NB4 (cell line): Measurements from ENCODE around the gene SLC6A19.

Experiments used
- DNase-seq: peaks from one replicate; pipeline ENCODE4 v3.0.0; 2010; ENCODE audit warnings: low read depth
- H3K4me3 ChIP-seq: one replicate; pipeline ENCODE4 v1.5.1; 2011; ENCODE audit warnings: mild to moderate bottlenecking, low read depth, low read length, moderate library complexity
- MYC ChIP-seq: IDR thresholded peaks from 2 replicates; pipeline ENCODE4 v1.6.1; 2011; ENCODE audit warnings: low read depth, low read length
- POLR2A ChIP-seq: IDR thresholded peaks from 2 replicates; pipeline ENCODE4 v1.6.1; 2011; ENCODE audit warnings: mild to moderate bottlenecking; ENCODE audit not compliant: insufficient read length; ENCODE audit errors: extremely low read depth
- TF ChIP-seq, protein P1 (sequence below): IDR thresholded peaks from 2 replicates; pipeline ENCODE4 v1.6.1; 2011; ENCODE audit warnings: low read depth, low read length
- TF ChIP-seq, protein P2 (sequence below): IDR thresholded peaks from one replicate; pipeline ENCODE4 v1.5.1; 2012; ENCODE audit warnings: low read depth, low read length

SLC6A19 gene

DNA sequence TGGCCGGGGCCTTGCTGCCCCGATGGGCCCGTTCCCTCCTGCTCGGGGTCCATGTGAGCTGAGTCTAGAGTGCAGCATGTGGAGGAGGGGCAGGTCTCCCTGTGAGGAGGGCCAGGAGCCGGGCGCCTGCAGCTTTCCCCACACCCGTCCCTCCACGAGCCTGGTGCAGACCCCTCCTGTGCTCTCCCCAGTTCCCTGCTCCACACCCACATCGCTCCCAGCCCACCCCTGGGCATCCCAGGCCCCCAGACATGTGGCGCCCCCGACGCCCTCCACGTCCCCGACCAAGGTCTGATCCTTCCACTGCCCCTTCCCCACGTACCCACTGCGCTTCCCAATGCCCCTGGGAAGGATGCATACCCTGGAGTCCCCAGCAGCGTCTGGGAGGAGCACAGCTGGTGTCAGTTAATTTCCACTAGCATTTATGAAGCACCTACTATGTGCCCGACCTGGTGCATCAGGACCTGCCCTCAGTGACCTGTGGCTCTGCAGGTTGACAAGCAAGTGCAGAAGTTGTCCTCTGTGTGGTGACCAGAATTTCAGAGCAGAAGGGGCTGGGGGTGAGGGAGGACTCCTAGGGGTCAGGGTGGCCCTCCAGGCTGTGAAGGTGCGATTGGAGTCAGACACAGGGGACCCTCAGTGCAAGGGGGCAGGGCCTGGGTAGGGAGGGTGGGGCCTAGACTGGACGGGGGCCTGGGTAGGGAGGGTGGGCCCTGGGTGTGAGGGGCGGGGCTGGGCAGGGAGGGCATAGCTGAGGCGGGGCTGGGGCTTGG is 13.0 kb downstream of the SLC6A19 start:
- TF ChIP-seq, protein P1, sequence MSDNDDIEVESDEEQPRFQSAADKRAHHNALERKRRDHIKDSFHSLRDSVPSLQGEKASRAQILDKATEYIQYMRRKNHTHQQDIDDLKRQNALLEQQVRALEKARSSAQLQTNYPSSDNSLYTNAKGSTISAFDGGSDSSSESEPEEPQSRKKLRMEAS, result no peak
- no peak for TF ChIP-seq POLR2A
- TF ChIP-seq, protein P2, sequence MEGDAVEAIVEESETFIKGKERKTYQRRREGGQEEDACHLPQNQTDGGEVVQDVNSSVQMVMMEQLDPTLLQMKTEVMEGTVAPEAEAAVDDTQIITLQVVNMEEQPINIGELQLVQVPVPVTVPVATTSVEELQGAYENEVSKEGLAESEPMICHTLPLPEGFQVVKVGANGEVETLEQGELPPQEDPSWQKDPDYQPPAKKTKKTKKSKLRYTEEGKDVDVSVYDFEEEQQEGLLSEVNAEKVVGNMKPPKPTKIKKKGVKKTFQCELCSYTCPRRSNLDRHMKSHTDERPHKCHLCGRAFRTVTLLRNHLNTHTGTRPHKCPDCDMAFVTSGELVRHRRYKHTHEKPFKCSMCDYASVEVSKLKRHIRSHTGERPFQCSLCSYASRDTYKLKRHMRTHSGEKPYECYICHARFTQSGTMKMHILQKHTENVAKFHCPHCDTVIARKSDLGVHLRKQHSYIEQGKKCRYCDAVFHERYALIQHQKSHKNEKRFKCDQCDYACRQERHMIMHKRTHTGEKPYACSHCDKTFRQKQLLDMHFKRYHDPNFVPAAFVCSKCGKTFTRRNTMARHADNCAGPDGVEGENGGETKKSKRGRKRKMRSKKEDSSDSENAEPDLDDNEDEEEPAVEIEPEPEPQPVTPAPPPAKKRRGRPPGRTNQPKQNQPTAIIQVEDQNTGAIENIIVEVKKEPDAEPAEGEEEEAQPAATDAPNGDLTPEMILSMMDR, result no peak
- TF ChIP-seq MYC, result no peak
- DNase-seq, result no peak
- H3K4me3 ChIP-seq, result no peak overlapping the region

DNA sequence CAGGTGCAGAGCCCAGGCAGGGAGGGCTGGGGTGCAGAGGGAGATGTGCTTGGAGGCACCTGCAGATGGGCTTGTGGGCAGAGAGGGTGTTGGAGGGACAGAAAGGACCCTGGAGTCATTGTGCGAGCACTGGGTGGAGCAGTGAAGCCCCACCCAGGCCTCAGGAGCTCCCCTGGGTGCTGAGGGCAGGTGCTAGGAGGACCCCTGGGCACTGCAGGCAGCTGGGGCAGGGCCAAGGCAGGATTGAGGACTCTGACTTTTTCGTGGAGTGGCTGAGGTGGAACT is 13.5 kb downstream of the SLC6A19 start:
- DNase-seq, result no peak
- H3K4me3 ChIP-seq, result no peak overlapping the region
- no peak for TF ChIP-seq POLR2A
- TF ChIP-seq, protein P2, result no peak
- TF ChIP-seq, protein P1, result no peak
- no peak for TF ChIP-seq MYC

DNA sequence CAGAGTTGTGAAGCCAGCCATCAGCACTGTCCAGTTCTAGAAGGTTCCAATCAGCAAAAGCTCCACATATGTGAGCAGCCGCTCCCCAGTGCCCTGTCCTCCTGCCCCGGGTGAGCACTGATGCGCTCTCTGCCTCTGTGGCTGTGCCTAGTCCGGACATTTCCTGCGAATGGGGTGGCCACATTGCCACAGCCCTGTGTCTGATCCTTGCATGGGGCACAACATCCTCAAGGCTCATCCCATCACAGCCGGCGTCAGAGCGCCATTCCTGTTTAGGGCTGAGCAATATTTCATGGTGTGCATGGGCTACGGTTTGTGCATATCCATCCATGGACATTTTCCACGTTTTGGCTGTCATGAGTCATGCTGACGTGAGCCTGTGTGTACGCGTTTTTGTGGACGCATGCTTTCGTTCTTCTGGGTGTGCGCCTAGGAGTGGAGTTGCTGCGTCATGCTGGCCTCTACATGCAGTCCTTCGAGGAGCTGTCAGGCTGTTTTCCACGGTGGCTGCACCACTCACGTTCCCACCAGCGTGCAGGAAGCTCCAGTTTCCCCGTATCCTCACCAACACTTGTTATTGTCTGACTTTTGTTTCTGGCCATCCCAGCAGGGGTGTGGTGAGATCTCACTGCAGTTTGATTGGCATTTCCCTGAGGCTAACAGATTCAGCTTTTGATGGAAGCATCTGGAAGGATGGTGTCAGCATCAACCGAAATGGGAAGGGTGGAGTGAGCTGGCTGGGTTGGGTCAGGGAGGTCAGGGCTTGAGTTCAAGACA is 14.1 kb downstream of the SLC6A19 start:
- H3K4me3 ChIP-seq, result no peak overlapping the region
- TF ChIP-seq, protein P2, result no peak
- TF ChIP-seq, protein P1, result no peak
- TF ChIP-seq POLR2A, result no peak
- no peak for TF ChIP-seq MYC
- DNase-seq, result no peak

DNA sequence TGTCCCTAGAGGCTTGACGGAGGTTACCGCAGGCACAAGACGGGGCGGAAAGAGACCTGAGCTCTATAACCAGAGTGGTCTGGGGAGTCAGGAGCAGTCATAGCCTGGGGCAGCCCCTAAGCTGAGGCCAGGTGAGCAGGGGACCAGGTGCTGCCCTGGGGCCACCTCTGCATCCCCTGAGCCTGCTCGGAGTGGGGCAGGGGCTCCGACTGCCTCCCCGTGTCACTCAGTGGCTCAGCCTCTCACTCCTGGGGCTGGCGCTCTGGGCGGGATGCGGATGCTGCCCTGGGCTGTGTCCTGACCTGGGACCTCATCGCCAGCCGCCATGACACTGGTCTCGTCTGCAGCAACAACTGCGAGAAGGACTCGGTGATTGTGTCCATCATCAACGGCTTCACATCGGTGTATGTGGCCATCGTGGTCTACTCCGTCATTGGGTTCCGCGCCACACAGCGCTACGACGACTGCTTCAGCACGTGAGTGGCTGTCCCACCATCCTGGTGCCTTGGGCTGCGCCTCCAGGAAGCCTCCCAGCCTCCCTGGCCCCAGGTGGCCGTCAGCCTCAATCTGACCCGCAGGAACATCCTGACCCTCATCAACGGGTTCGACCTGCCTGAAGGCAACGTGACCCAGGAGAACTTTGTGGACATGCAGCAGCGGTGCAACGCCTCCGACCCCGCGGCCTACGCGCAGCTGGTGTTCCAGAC is 15.0 kb downstream of the SLC6A19 start:
- DNase-seq, result no peak
- TF ChIP-seq, protein P2, result no peak
- TF ChIP-seq POLR2A, result no peak
- no peak overlapping the region for H3K4me3 ChIP-seq

DNA sequence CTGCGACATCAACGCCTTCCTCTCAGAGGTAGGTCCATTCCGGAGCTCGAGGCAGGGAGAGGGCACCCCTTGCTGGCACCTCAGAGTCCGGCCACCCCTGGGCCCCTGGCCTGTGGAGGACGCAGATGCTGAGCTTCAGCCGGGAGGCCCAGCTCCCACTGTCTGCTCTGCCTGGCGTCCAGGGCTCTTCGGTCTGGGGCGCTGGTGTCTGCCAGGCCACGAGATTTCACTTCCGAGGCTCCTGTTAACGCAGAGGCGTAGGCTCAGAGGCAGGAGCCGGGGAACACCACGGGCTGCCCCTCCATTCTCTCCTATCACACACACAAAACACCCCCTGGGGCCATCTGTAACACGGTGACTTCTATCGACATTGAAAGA is 15.5 kb downstream of the SLC6A19 start:
- H3K4me3 ChIP-seq, result no peak overlapping the region
- TF ChIP-seq, protein P2, result no peak
- TF ChIP-seq MYC (no peak), POLR2A (no peak)
- TF ChIP-seq, protein P1, result no peak
- no peak for DNase-seq
